Right lobe of liver (tissue), 6 donors: ENCODE data around the gene DOK5. TPM values are rescaled to one million over a fixed set of nuclear protein-coding genes. Genes with fewer than 3 reads are reported as not detected.

Experiments
- ATAC-seq, 4 donors: fragments of 200-7000 bp; cut with Tn5 transposase; one replicate each; pipeline ENCODE4 v1.9.1; 2020; ENCODE audit warnings: mild to moderate bottlenecking in 4 of 4, moderate library complexity in 4 of 4
- DNase-seq, 3 donors: peaks; one replicate each; pipeline ENCODE4 v3.0.0-alpha.2; 2020
- H3K27ac ChIP-seq, 3 donors: fragments of 200-600 bp; one replicate each; pipeline ENCODE4 v1.8.0; 2022
- H3K27me3 ChIP-seq, 2 donors: fragments of 200-600 bp; one replicate each; pipeline ENCODE4 v1.8.0; 2022
- H3K36me3 ChIP-seq, 4 donors: fragments of 200-600 bp; sonication (generic) in 1 of 4; one replicate each; pipeline versions ENCODE4 v1.5.1 to v1.8.0; 2017 to 2022; ENCODE audit warnings: control low read depth in 1 of 4
- H3K4me1 ChIP-seq, 4 donors: fragments of 200-600 bp; sonication (generic) in 1 of 4; one replicate each; pipeline versions ENCODE4 v1.5.1 to v1.8.0; 2017 to 2022; ENCODE audit warnings: control low read depth in 1 of 4
- H3K4me3 ChIP-seq, 3 donors: fragments of 200-600 bp; one replicate each; pipeline ENCODE4 v1.8.0; 2022
- H3K9me3 ChIP-seq, 4 donors: fragments of 200-600 bp; sonication (generic) in 1 of 4; one replicate each; pipeline versions ENCODE4 v1.5.1 to v1.8.0; 2017 to 2022; ENCODE audit warnings: control low read depth in 1 of 4
- CTCF ChIP-seq, 4 donors: fragments of 200-600 bp in 3 of 4; fragments of 450-650 bp in 1 of 4; IDR thresholded peaks; one replicate each; pipeline versions ENCODE4 v1.5.1 to v1.8.0; 2016 to 2022; ENCODE audit warnings: antibody characterized with exemption in 4 of 4, mild to moderate bottlenecking in 2 of 4
- POLR2A ChIP-seq: fragments of 450-650 bp; IDR thresholded peaks from one replicate; pipeline ENCODE4 v1.6.1; 2017; ENCODE audit warnings: antibody characterized with exemption, mild to moderate bottlenecking
- WGBS: methylation state at CpG from one replicate; pipeline ENCODE4 v1.1.6; 2018; ENCODE audit warnings: low coverage, low lambda C conversion rate; ENCODE audit not compliant: insufficient coverage; ENCODE audit errors: missing lambda C conversion rate; 5-methylcytosine and 5-hydroxymethylcytosine counted together
- intact Hi-C, 2 donors: fragments of 100-400 bp; cut with DNase I; formaldehyde crosslinking; loops; one replicate each; pipeline versions ENCODE4 v1.11.2 to v1.14.1; 2022
- total RNA-seq, 6 experiments: library from RNA; depleted of rRNA in 2 of 6; stranded (reverse); fragments of >200 nt in 2 of 6; fragmentation: NEBNext Ultra II Directional in 3 of 6; extraction: Animal tissue kit (Norgen Biotek cat#: 25700) in 3 of 6; gene quantifications; one replicate each; pipeline versions ENCODE4 v1.1.0 to v1.2.4, GENCODE V29; 2016 to 2023
- donor health status: DM: no; HTN: yes; CAD: no.
- donor health status: DM: no; HTN: no; CAD: no.
- donor health status: DM: no; HTN: no; CAD: no.
- donor health status: DM: no; HTN: yes; CAD: no.
- donor health status: DM: no; HTN: yes; CAD: no.

The DOK5 gene
- total RNA-seq, 6 experiments from 2014 or later = 0.43 to 0.69 TPM; not detected in 4

- Histone ChIP-seq H3K9me3 (no peaks in the 10 kb centered on the region), H3K27ac (no peak overlapping the region), H3K36me3 (no peaks in the 10 kb centered on the region), H3K4me3 (no peak overlapping the region), H3K27me3 (no peaks in the 10 kb centered on the region), H3K4me1 (no peaks in the 10 kb centered on the region)
- no peak for DNase-seq
- TF ChIP-seq POLR2A (no peak), CTCF (IDR thresholded peaks at IDR 0.05) (no peak)
- intact Hi-C loops = no loop called here
- 68% methylated on average over 5 of the region's 6 CpGs for WGBS
- ATAC-seq = no peak
These were observed 98.4 kb downstream of the DOK5 start for GRCh38 chr20:54573838-54574237.

GRCh38 chr20:54576518-54576917, 101.1 kb downstream of the DOK5 start:
- TF ChIP-seq POLR2A (no peak), CTCF (IDR thresholded peaks at IDR 0.05) (no peak)
- Histone ChIP-seq H3K4me1 (no peaks in the 10 kb centered on the region), H3K36me3 (no peaks in the 10 kb centered on the region), H3K27ac (no peak overlapping the region), H3K27me3 (no peaks in the 10 kb centered on the region), H3K9me3 (no peaks in the 10 kb centered on the region), H3K4me3 (no peak overlapping the region)
- 53% methylated on average over 6 of the region's 6 CpGs for WGBS
- DNase-seq (no peak), ATAC-seq (no peak)
- intact Hi-C loops = no loop called here

- no peak for TF ChIP-seq POLR2A
- no peak for TF ChIP-seq CTCF (IDR thresholded peaks at IDR 0.05)
- Histone ChIP-seq H3K27me3 (no peaks in the 10 kb centered on the region), H3K4me1 (no peaks in the 10 kb centered on the region), H3K27ac (no peak overlapping the region), H3K4me3 (no peak overlapping the region), H3K36me3 (no peaks in the 10 kb centered on the region), H3K9me3 (no peaks in the 10 kb centered on the region)
- no peak for DNase-seq
- ATAC-seq = no peak
- intact Hi-C loops = no loop called here
These were observed 102.2 kb downstream of the DOK5 start for GRCh38 chr20:54577637-54578036.

GRCh38 chr20:54585217-54585616, 109.8 kb downstream of the DOK5 start:
- intact Hi-C loops = no loop called here
- Histone ChIP-seq H3K27me3 (no peaks in the 10 kb centered on the region), H3K36me3 (no peaks in the 10 kb centered on the region), H3K4me3 (no peak overlapping the region), H3K27ac (no peak overlapping the region), H3K9me3 (no peaks in the 10 kb centered on the region), H3K4me1 (no peaks in the 10 kb centered on the region)
- TF ChIP-seq POLR2A (no peak), CTCF (IDR thresholded peaks at IDR 0.05) (no peak)
- DNase-seq (no peak), ATAC-seq (no peak)
- WGBS = 35% methylated on average over 2 of the region's 3 CpGs

- DNase-seq (no peak), ATAC-seq (no peak)
- Histone ChIP-seq H3K9me3 (no peaks in the 10 kb centered on the region), H3K27me3 (no peaks in the 10 kb centered on the region), H3K27ac (no peak overlapping the region), H3K4me3 (no peak overlapping the region), H3K4me1 (no peaks in the 10 kb centered on the region), H3K36me3 (no peaks in the 10 kb centered on the region)
- no peak for TF ChIP-seq CTCF (IDR thresholded peaks at IDR 0.05)
- TF ChIP-seq POLR2A = no peak
- intact Hi-C loops = no loop called here
- 58% methylated on average over 6 of the region's 6 CpGs for WGBS
These were observed 112.0 kb downstream of the DOK5 start for GRCh38 chr20:54587408-54587807.
